ENCODE measurements around the gene SH2D7.

Gene SH2D7

GRCh38 chr15:78104119-78104479 is 11.7 kb downstream of the SH2D7 start:
- CTCF ChIA-PET: interaction anchor here (0.8 to 4.5 kb wide), 6 partner anchors 7 to 194 kb away, joined by 3 to 21 read pairs (median 9); no protein-coding TSS in a partner anchor
- DNase-seq (ENCODE audit: extremely low spot score): no peak
- POLR2A ChIA-PET: no interaction called here
- TF ChIP-seq, protein P1, sequence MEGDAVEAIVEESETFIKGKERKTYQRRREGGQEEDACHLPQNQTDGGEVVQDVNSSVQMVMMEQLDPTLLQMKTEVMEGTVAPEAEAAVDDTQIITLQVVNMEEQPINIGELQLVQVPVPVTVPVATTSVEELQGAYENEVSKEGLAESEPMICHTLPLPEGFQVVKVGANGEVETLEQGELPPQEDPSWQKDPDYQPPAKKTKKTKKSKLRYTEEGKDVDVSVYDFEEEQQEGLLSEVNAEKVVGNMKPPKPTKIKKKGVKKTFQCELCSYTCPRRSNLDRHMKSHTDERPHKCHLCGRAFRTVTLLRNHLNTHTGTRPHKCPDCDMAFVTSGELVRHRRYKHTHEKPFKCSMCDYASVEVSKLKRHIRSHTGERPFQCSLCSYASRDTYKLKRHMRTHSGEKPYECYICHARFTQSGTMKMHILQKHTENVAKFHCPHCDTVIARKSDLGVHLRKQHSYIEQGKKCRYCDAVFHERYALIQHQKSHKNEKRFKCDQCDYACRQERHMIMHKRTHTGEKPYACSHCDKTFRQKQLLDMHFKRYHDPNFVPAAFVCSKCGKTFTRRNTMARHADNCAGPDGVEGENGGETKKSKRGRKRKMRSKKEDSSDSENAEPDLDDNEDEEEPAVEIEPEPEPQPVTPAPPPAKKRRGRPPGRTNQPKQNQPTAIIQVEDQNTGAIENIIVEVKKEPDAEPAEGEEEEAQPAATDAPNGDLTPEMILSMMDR (IDR thresholded peaks at IDR 0.05; ENCODE audit: control extremely low read depth, extremely low read depth, low read depth, missing control alignments): no peak

DNA sequence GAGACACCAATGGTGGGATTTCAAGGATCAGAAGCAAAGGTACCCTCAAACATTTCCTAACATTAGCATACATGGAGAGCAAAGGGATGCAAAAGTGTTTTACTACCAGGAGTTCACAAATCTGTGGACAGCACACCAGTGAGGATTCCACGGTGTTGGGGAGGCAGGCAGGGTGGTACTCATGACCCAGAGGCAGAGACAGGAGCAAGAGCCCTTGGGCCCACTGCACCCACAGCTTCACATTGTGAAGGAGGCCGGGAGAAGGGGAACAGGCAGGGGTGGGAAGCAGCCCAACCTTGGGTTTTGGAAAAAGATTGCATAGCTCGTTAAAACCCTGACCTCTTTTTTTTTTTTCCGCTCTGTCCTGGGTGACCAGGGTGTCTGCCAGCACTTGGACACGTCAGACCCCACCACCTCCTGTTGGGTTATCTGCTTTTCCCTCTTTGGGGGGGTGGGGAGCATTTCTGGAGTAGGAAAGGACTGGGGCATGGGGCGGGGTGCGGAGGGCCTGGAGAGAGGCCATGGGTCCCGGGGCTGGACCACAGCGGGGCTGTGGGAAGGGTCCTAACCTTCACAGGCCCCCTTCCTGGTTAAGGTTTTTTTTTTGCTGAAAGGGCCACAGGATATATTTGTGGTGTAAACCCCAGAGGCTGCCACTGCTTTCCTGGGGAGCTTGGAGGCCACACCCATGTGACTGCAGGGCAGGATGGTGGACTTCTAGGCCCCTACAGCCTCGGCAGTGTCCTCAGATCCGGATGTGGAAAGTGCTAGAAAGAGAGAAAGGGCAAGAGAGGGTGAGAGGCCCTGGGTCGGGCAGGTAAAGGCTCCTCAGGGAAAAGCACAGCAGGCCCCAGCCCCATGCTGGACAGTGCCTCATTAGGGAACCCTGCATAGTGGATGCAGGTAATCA is 12.5 kb downstream of the SH2D7 start:
- TF ChIP-seq, protein P1 (IDR thresholded peaks at IDR 0.05; ENCODE audit: control extremely low read depth, extremely low read depth, low read depth, missing control alignments): no peak
- ChIA-PET POLR2A (no interaction called here), CTCF (interaction anchor here (0.7 to 10.7 kb wide), 6 partner anchors 7 to 145 kb away, joined by 4 to 141 read pairs (median 13); no protein-coding TSS in a partner anchor)
- DNase-seq (ENCODE audit: extremely low spot score): no peak

DNA sequence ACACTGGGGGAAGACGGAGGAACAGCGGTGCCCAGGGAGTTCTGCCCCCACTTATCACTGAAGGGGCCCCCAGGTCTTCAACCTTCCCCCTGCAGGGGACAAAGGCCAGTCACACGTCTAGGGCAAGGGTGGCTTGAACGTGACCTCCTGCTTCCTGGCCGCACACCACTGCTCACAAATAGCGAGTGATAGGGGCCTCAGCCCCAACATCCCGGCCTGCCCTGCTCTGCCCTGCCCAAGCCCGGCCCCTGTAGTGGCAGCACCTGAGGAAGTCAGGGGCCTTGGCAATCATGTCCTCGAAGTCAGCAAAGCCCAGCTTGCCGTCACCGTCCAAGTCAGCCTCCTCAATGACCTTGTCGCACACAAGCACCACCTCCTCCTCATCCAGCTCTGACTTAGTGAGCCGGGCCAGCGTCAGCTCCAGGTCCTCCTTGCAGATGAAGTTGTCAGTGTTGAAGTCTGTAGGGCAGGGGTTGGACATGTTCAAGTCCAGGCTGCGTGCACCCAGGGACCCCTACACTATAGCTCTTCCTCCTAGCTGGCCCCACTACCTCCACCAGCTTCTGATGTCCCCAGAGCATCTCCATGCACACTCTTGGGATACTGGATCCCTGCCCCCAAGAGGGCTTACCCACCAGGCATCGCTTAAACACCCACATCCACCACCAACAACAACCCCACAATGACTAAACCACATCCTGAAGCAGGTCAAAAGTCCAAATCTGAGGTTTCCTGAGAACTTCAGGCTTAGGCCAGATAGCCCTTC is 13.3 kb downstream of the SH2D7 start:
- DNase-seq (ENCODE audit: extremely low spot score): no peak
- TF ChIP-seq, protein P1 (IDR thresholded peaks at IDR 0.05; ENCODE audit: control extremely low read depth, extremely low read depth, low read depth, missing control alignments): no peak
- POLR2A ChIA-PET: no interaction called here
- CTCF ChIA-PET: interaction anchor here (0.7 to 10.7 kb wide), 6 partner anchors 9 to 146 kb away, joined by 4 to 141 read pairs (median 13); no protein-coding TSS in a partner anchor

DNA sequence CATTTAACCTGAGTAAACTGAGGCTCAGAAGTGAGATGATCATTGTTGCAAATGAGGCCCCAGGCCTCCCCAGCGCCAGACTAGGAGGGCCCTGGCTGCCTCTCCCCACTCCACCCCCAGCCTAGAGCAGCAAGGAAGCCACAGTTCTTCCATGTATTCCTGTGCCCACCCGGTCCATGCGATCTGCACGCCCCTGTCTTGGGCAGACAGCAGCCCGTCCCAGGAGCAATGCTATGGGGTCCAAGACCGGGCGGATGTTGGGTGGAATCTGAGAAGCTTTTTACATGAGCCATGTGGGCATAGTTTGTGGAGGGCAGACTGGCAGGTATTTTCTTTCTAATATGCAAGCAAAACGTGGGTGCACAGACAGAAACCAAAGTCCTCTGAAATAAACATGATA is 15.1 kb downstream of the SH2D7 start:
- TF ChIP-seq, protein P1 (IDR thresholded peaks at IDR 0.05; ENCODE audit: control extremely low read depth, extremely low read depth, low read depth, missing control alignments): no peak
- ChIA-PET CTCF (interaction anchor here (0.8 to 10.7 kb wide), 38 partner anchors 10 to 197 kb away, joined by 3 to 141 read pairs (median 8); no protein-coding TSS in a partner anchor), POLR2A (no interaction called here)
- no peak for DNase-seq (ENCODE audit: extremely low spot score)

DNA sequence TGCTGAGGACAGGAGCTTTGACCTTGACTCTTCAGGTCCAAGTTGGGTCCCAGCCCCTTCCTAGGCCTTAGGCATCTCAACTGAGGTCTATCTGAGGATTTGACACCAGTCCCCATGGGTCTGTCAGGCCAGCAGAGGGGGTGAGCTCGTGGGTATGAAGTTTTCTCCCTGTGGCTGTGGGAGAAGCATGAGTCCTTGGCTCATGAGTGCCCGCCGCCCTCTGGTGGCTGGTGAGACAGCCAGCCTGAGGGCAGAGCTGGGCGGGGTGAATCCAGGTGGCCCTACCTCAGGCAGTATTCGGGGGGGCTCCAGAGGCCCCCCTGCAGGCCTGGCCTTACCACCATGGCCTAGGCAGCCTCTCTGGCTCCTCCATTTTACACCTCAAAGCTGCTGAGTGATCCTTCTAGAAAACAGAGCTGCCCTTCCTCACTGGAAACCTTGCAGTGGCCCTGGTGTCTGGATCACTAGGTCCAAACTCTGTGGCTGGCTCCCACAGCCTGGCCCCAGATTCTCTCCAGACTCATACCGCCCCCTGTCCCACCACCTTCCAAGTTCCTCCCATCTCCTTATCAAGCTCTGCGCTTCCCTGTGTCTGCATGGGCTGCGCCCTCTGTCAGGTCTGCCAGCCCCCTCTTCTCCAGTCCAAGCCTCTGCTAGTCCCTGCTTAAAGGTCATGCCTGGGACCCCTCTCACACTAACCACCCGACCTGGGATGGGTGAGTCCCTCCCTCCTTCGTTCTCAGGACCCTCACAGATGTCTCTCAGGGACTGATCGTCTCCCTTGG is 16.1 kb downstream of the SH2D7 start:
- CTCF ChIA-PET: interaction anchor here (0.6 to 10.7 kb wide), 65 partner anchors 9 to 437 kb away, joined by 3 to 141 read pairs (median 5); partner anchors contain the start of gene CIB2
- TF ChIP-seq, protein P1 (IDR thresholded peaks at IDR 0.05; ENCODE audit: control extremely low read depth, extremely low read depth, low read depth, missing control alignments): peak; percentile 94
- peak; percentile 85 for DNase-seq (ENCODE audit: extremely low spot score)
- POLR2A ChIA-PET: no interaction called here

Measured in GM10248 (cell line).